Posterior vena cava (tissue), 2 donors: ENCODE data around the gene NR2F6. TPM values are rescaled to one million over a fixed set of nuclear protein-coding genes. Genes with fewer than 3 reads are reported as not detected.

Experiments used
- DNase-seq: peaks from one replicate; pipeline ENCODE4 v3.0.0-alpha.2; 2020; ENCODE audit warnings: low spot score
- intact Hi-C, 2 donors: fragments of 100-400 bp; cut with DNase I; formaldehyde crosslinking; loops; one replicate each; pipeline versions ENCODE4 v1.14.1 to v1.14.2; 2022 to 2023
- total RNA-seq, 2 donors: library from RNA; stranded (reverse); fragmentation: NEBNext Ultra II Directional; extraction: Animal tissue kit (Norgen Biotek cat#: 25700); gene quantifications; one replicate each; pipeline ENCODE4 v1.2.1, GENCODE V29; 2021
- donor health status: DM: yes; HTN: yes; CAD: no.
- donor health status: DM: yes; HTN: yes; CAD: no.

NR2F6 gene
- total RNA-seq, 2 donors from 2014 or later, result 21.2 to 22.8 TPM

- intact Hi-C loops, result no loop called here
- DNase-seq, result peak; percentile 81
Observed at GRCh38 chr19:17243830-17244617, 1.7 kb downstream of the NR2F6 start.

GRCh38 chr19:17243211-17243829 lies 2.4 kb downstream of the NR2F6 start:
- intact Hi-C loops, result no loop called here
- DNase-seq, result no peak

GRCh38 chr19:17242431-17243208 lies 3.1 kb downstream of the NR2F6 start:
- intact Hi-C loops, result no loop called here
- no peak for DNase-seq

GRCh38 chr19:17240826-17241399 lies 4.8 kb downstream of the NR2F6 start:
- DNase-seq, result no peak
- intact Hi-C loops, result no loop called here

GRCh38 chr19:17240062-17240752 lies 5.5 kb downstream of the NR2F6 start:
- DNase-seq, result peak; percentile 75
- intact Hi-C loops, result no loop called here

- intact Hi-C loops, result no loop called here
- DNase-seq, result no peak
Observed at GRCh38 chr19:17237747-17238706, 7.7 kb downstream of the NR2F6 start.

- intact Hi-C loops, result no loop called here
- no peak for DNase-seq
Observed at GRCh38 chr19:17236811-17237543, 8.7 kb downstream of the NR2F6 start.

- intact Hi-C loops, result no loop called here
- no peak for DNase-seq
Observed at GRCh38 chr19:17235971-17236777, 9.5 kb downstream of the NR2F6 start.

- intact Hi-C loops, result no loop called here
- peak; percentile 92 for DNase-seq
Observed at GRCh38 chr19:17235300-17235970, 10.3 kb downstream of the NR2F6 start.

GRCh38 chr19:17234911-17235299 lies 10.8 kb downstream of the NR2F6 start:
- intact Hi-C loops, result loop anchor here in 1 of 2 donors (1.0 kb wide), 1 partner anchor 23 kb away; no protein-coding TSS in a partner anchor
- DNase-seq, result peak; percentile 87

GRCh38 chr19:17232258-17232657 lies 13.5 kb downstream of the NR2F6 start:
- intact Hi-C loops, result no loop called here
- peak; percentile 79 for DNase-seq

GRCh38 chr19:17229890-17230289 lies 15.8 kb downstream of the NR2F6 start:
- no peak for DNase-seq
- intact Hi-C loops, result no loop called here

GRCh38 chr19:17227798-17228367 lies 17.8 kb downstream of the NR2F6 start:
- intact Hi-C loops, result no loop called here
- no peak for DNase-seq

- peak; percentile 100 for DNase-seq
- intact Hi-C loops, result no loop called here
Observed at GRCh38 chr19:17226002-17226933, 19.5 kb downstream of the NR2F6 start, which contains the start of gene OCEL1. Gene OCEL1 (plus strand): TSS chr19:17226226. CDS start chr19:17226248, 22 bp downstream.

GRCh38 chr19:17225053-17225452 lies 20.7 kb downstream of the NR2F6 start:
- intact Hi-C loops, result no loop called here

More at GRCh38 chr19:17225053-17225452, 20.7 kb downstream of the NR2F6 start:
- DNase-seq, result no peak
